ENCODE data around the gene ARHGAP29.

The ARHGAP29 gene

GRCh38 chr1:94253456-94254017, 16.2 kb upstream of the ARHGAP29 start (continued):
- TF ChIP-seq KLF16 (tag by site-specific recombination; IDR thresholded peaks at IDR 0.05) (no peak), ZBTB49 (tag by site-specific recombination; IDR thresholded peaks at IDR 0.05; ENCODE audit: low read depth) (no peak), EGR2 (tag by site-specific recombination; IDR thresholded peaks at IDR 0.05; ENCODE audit: low read depth) (no peak), ZNF639 (tag by site-specific recombination; IDR thresholded peaks at IDR 0.05) (no peak), ZNF138 (tag by site-specific recombination; IDR thresholded peaks at IDR 0.05; ENCODE audit: borderline replicate concordance) (no peak), ZNF600 (tag by site-specific recombination; IDR thresholded peaks at IDR 0.05) (no peak)
- TF ChIP-seq, protein P1, sequence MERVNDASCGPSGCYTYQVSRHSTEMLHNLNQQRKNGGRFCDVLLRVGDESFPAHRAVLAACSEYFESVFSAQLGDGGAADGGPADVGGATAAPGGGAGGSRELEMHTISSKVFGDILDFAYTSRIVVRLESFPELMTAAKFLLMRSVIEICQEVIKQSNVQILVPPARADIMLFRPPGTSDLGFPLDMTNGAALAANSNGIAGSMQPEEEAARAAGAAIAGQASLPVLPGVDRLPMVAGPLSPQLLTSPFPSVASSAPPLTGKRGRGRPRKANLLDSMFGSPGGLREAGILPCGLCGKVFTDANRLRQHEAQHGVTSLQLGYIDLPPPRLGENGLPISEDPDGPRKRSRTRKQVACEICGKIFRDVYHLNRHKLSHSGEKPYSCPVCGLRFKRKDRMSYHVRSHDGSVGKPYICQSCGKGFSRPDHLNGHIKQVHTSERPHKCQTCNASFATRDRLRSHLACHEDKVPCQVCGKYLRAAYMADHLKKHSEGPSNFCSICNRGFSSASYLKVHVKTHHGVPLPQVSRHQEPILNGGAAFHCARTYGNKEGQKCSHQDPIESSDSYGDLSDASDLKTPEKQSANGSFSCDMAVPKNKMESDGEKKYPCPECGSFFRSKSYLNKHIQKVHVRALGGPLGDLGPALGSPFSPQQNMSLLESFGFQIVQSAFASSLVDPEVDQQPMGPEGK (tag by site-specific recombination; IDR thresholded peaks at IDR 0.05): no peak

- POLR2A ChIA-PET: no interaction called here
Observed at GRCh38 chr1:94250341-94250740, 13.0 kb upstream of the ARHGAP29 start.

More at GRCh38 chr1:94250341-94250740, 13.0 kb upstream of the ARHGAP29 start:
- H3K36me3 ChIP-seq (ENCODE audit: control insufficient read depth in 2 of 2, insufficient read depth in 1 of 2, low read length in 2 of 2): no peaks in the 10 kb centered on the region
- CTCF ChIA-PET: no interaction called here
- H3K4me1 ChIP-seq (ENCODE audit: control insufficient read depth, insufficient read depth, low read length): no peaks in the 10 kb centered on the region
- TF ChIP-seq ZBTB17 (tag by site-specific recombination; IDR thresholded peaks at IDR 0.05): no peak
- no peak for TF ChIP-seq BCL6B (tag by site-specific recombination; IDR thresholded peaks at IDR 0.05)
- TF ChIP-seq, protein P2, sequence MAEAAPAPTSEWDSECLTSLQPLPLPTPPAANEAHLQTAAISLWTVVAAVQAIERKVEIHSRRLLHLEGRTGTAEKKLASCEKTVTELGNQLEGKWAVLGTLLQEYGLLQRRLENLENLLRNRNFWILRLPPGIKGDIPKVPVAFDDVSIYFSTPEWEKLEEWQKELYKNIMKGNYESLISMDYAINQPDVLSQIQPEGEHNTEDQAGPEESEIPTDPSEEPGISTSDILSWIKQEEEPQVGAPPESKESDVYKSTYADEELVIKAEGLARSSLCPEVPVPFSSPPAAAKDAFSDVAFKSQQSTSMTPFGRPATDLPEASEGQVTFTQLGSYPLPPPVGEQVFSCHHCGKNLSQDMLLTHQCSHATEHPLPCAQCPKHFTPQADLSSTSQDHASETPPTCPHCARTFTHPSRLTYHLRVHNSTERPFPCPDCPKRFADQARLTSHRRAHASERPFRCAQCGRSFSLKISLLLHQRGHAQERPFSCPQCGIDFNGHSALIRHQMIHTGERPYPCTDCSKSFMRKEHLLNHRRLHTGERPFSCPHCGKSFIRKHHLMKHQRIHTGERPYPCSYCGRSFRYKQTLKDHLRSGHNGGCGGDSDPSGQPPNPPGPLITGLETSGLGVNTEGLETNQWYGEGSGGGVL (tag by site-specific recombination; IDR thresholded peaks at IDR 0.05): no peak
- no peak for TF ChIP-seq ZNF157 (tag by site-specific recombination; IDR thresholded peaks at IDR 0.05)
- no peak for TF ChIP-seq ZBTB7A (tag by site-specific recombination; IDR thresholded peaks at IDR 0.05; ENCODE audit: low read depth)
- TF ChIP-seq, protein P3, sequence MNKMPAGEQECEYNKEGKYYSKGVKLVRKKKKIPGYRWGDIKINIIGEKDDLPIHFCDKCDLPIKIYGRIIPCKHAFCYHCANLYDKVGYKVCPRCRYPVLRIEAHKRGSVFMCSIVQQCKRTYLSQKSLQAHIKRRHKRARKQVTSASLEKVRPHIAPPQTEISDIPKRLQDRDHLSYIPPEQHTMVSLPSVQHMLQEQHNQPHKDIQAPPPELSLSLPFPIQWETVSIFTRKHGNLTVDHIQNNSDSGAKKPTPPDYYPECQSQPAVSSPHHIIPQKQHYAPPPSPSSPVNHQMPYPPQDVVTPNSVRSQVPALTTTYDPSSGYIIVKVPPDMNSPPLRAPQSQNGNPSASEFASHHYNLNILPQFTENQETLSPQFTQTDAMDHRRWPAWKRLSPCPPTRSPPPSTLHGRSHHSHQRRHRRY (tag by site-specific recombination; IDR thresholded peaks at IDR 0.05): no peak
- no peak for TF ChIP-seq ZFHX2 (tag by site-specific recombination; conservative IDR thresholded peaks at IDR 0.05)
- TF ChIP-seq ZNF239 (tag by site-specific recombination; IDR thresholded peaks at IDR 0.05): no peak
- TF ChIP-seq ZBTB1 (tag by site-specific recombination; IDR thresholded peaks at IDR 0.05): no peak
- no peak for TF ChIP-seq ATF2 (tag by site-specific recombination; IDR thresholded peaks at IDR 0.05; ENCODE audit: low read depth)
- no peak for TF ChIP-seq ZNF266 (tag by site-specific recombination; IDR thresholded peaks at IDR 0.05; ENCODE audit: low read depth)
- no peak for TF ChIP-seq HOXC10 (CRISPR knock-in tag; IDR thresholded peaks at IDR 0.05)
- TF ChIP-seq ZNF311 (tag by site-specific recombination; IDR thresholded peaks at IDR 0.05; ENCODE audit: borderline replicate concordance): no peak
- no peak for TF ChIP-seq YY2 (tag by site-specific recombination; IDR thresholded peaks at IDR 0.05)
- no peaks in the 10 kb centered on the region for H3K9me3 ChIP-seq (ENCODE audit: control insufficient read depth, insufficient read depth, low read depth, low read length)
- H3K4me3 ChIP-seq (ENCODE audit: low read depth, low read length): no peak overlapping the region
- H3K27ac ChIP-seq (ENCODE audit: extremely low read depth, low read depth, low read length): no peak overlapping the region

Measured in HEK293 (cell line).